T47D (cell line): ENCODE results near the gene RALGAPA2.

Experiments used
- DNase-seq, 2 experiments: peaks; one replicate each; pipeline versions ENCODE4 v3.0.0 to v3.0.0-alpha.2; 2011 to 2012; ENCODE audit warnings: low read depth in 1 of 2, low spot score in 1 of 2
- JUND ChIP-seq: IDR thresholded peaks from 2 replicates; pipeline ENCODE4 v1.6.1; 2012; ENCODE audit warnings: low read depth
- in situ Hi-C: cut with HindIII; loops from 2 replicates; pipeline ENCODE4 v1.10.0; 2016; ENCODE audit warnings: low sequenced_read_pairs, low pct_unique_long_range_greater_than_20kb

RALGAPA2 gene

GRCh38 chr20:20439602-20440190 is 272.7 kb downstream of the RALGAPA2 start:
- in situ Hi-C loops: no loop called here
- no peak for DNase-seq
- no peak for TF ChIP-seq JUND

DNA sequence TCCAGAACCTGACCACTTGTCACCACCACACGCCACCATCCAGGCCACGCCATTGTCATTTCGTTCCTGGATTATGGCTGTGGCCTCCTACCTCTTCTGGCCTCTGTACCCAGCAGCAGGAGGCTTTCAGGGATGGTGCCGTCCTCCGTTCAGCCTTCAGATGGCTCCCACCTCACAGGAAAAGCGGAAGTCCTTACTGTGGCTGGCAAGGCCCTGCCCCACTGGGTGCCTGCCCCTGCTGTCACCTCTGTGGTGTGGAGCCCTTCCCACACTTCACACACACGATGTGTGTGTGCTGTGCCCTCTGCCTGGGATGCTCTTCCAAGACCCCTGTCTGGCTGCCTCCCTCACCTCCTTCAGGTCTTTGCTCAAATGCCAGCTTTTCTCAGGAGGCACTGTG is 275.1 kb downstream of the RALGAPA2 start:
- no peak for DNase-seq
- in situ Hi-C loops: no loop called here
- TF ChIP-seq JUND: no peak

DNA sequence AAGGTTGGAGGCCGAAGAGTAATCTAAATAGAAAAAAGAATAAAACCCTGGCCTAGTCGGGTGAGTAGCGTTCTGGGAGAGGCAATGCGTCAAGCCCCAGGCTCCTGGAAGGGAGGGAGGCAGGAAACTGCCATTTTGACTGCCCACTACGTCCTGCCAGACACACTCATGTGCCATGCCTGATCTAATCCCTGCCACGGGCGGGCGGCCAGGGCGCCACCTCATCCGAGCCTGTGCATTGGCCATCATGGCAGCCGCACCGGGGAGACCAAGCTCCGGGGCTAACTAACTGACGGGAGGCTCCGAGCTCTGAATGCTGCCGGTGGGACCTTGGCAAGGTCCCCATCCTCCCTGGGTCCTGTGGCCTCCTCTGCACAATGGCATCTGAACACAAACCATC is 275.8 kb downstream of the RALGAPA2 start:
- TF ChIP-seq JUND: no peak
- in situ Hi-C loops: no loop called here
- no peak for DNase-seq

DNA sequence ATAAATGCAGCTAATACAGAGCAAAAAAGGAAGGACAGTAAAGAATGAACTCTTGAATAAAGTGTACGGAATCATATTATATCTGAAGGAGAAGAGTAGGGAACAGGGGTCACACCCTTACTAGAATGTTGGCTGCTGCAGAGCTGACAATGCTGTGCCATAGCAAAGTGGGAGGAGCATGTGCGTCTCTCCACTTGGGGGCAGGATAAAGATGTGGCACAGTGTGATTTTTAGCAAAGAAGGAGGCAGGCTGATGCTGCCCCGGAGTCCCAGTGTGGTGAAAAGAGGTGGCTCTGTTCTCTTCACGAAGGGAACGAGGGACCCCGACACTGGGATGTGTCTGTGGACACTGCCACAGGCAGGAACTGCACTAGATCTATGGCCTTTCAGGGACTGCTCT is 277.0 kb downstream of the RALGAPA2 start:
- no peak for DNase-seq
- in situ Hi-C loops: no loop called here
- TF ChIP-seq JUND: no peak

DNA sequence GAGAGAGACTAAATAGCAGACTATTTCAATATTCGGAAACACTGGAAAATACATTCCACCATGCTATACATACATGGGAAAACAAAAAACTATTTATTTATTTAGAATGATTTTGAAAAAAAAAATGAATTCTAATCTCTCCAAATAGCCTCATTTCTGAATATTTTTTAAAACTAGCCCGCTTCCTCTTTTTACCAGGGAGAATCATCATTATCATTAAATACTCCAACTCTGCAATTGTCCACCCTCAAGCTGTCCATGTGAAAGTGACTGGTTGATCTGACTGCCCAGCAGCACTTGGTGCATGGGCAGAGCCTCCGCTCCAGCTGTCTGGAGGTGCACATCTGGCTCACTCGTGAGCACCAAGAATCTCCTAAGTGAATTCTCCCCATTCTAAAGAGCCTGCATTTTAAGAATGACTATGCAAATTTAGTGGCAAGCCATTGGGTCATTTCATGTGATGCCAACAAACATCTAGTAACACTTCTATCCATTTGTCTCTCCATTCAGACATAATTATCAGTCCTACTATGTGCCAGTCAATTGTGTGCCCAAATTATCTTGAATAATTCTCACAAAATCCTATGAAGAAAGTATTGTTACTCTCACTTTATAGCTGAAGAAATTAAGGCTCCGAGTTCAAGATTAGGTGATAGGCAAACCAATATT is 279.7 kb downstream of the RALGAPA2 start:
- in situ Hi-C loops: no loop called here
- DNase-seq: no peak
- no peak for TF ChIP-seq JUND

- in situ Hi-C loops: no loop called here
- no peak for TF ChIP-seq JUND
- DNase-seq: no peak
Measured at GRCh38 chr20:20430066-20430465, 282.4 kb downstream of the RALGAPA2 start.

DNA sequence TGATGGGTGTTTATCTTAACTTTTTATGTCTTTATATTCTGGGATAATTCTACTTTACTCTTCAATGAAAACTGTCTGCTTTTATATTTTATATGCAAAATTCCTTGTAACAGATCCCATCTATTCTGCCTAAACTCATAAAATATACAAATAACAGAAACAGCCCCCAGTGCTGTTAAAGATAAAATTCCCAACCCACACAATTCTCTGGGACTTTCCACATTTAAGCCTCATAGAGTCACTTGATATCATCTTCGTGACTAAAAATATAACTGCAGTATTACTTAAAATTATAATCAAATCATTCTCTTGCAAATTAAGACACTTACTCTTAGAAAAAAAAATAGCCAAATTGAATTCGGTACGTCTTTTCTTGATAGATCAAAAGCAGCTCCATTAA is 284.4 kb downstream of the RALGAPA2 start:
- in situ Hi-C loops: no loop called here
- TF ChIP-seq JUND: no peak
- no peak for DNase-seq

- DNase-seq: no peak
- TF ChIP-seq JUND: no peak
- in situ Hi-C loops: no loop called here
Measured at GRCh38 chr20:20427227-20427864, 285.1 kb downstream of the RALGAPA2 start.

DNA sequence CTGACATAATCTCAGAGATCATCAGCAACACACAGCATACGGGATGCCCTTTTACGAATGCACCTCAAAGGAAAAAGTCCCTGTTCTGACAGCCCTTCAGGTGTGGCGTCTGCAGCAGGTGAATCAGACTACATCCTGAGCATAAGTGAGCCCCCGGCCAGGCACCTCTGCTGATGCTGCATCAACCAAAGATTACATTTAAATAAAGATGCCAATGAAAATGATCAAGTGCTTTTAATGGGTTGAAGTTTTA is 285.9 kb downstream of the RALGAPA2 start:
- no peak for TF ChIP-seq JUND
- no peak for DNase-seq
- in situ Hi-C loops: no loop called here

- no peak for TF ChIP-seq JUND
- no peak for DNase-seq
- in situ Hi-C loops: no loop called here
Measured at GRCh38 chr20:20425823-20426654, 286.4 kb downstream of the RALGAPA2 start.

DNA sequence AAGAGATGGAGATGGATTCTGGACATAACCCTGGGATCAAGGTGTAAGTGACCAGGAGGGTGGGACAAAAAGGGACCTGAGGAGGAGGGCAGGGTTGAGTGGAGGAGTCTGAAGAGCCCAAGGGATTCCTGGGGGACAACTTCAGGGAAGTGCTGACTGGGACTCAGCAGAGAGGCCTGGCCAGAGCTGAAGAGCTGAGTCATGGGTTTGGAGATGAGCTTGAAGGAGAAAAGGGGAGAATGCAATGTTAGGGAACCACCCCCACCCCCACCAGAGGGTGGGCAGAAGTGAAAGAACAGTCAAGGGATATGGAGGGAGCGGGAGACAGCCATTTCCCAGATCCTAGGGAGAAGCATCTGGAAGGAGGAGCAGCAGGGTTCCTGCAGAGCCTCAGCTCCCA is 289.3 kb downstream of the RALGAPA2 start:
- in situ Hi-C loops: no loop called here
- DNase-seq: no peak
- TF ChIP-seq JUND: no peak

- no peak for DNase-seq
- in situ Hi-C loops: no loop called here
- TF ChIP-seq JUND: no peak
Measured at GRCh38 chr20:20417876-20418676, 294.4 kb downstream of the RALGAPA2 start.

DNA sequence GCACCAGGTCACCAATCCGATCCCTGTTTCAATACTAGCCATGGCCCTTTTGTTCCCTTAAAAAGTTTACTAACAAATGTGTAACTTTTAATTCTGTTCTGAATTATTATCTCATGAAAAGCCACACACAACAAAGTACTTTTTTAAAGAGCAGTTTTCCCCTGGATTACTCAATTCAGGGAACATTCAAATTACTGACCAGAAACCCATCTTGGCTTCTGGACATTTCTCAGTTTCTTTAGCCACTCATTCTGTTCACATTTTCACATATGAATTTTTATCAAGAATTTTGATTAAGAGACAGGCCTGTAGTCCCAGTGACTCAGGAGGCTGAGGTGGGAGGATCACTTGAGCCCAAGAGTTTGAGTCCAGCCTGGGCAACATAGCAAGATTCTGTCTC is 297.1 kb downstream of the RALGAPA2 start:
- no peak for DNase-seq
- in situ Hi-C loops: no loop called here
- TF ChIP-seq JUND: no peak
